Measurements from ENCODE around the gene MRPS7.
"Not testable (repeated sequence)": the region's sequence is repeated elsewhere in the genome, so short reads cannot be mapped to it uniquely, and the experiment has no call there.

MRPS7 gene

GRCh38 chr17:75267411-75268232 is 5.9 kb downstream of the MRPS7 start:
- Histone ChIP-seq H3K4me3 (no peak overlapping the region), H3K27ac (peak overlapping the region in 7 of 21 experiments; percentile 5 to 61 (median 34))

DNA sequence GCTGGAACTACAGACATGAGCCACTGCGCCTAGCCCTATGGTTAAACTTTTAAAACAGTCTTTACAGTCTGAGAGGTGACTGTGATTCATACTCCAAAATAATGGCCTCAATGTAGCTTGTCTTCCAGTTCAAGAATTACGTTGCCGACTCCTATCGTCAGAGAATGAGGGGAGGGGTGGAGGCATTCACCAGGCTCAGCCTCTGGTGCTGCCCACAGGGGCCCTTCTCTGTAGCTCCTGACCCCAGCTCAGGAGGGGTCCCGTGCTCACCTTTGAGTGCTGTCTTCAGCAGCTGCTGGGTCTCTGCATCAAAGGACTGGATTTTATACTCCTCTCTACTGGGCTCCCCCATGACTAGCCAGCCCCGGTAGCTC is 8.2 kb downstream of the MRPS7 start:
- Histone ChIP-seq H3K27ac (peak overlapping the region; percentile 67 to 97 (median 93)), H3K4me3 (peak overlapping the region; percentile 67 to 95 (median 84))

GRCh38 chr17:75270218-75270965 is 8.7 kb downstream of the MRPS7 start:
- Histone ChIP-seq H3K4me3 (peak overlapping the region; percentile 67 to 95 (median 84)), H3K27ac (peak overlapping the region; percentile 67 to 97 (median 93))

DNA sequence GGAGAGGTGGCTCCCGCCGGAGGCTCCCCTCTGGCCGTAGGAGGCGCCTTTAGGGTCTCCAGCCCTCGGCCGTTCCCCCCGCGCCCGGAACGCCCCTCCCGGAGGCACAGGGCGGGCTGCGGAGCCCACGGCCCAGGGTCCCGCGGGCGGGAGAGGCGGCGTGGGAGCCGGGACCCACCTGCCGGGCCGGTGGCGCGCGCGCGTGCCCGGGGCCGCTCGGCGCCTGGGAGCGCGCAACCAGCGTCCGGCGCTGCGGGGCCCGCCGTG is 9.2 kb downstream of the MRPS7 start, which contains the start of gene MIF4GD:
MIF4GD (minus strand) TSS at position 266 of the 267 bp plus-strand sequence. CDS start 1,036 bp downstream, outside the sequence.
- peak within 1 kb of the TSS; percentile 67 to 97 (median 93) for H3K27ac ChIP-seq
- peak within 1 kb of the TSS; percentile 67 to 95 (median 84) for H3K4me3 ChIP-seq

DNA sequence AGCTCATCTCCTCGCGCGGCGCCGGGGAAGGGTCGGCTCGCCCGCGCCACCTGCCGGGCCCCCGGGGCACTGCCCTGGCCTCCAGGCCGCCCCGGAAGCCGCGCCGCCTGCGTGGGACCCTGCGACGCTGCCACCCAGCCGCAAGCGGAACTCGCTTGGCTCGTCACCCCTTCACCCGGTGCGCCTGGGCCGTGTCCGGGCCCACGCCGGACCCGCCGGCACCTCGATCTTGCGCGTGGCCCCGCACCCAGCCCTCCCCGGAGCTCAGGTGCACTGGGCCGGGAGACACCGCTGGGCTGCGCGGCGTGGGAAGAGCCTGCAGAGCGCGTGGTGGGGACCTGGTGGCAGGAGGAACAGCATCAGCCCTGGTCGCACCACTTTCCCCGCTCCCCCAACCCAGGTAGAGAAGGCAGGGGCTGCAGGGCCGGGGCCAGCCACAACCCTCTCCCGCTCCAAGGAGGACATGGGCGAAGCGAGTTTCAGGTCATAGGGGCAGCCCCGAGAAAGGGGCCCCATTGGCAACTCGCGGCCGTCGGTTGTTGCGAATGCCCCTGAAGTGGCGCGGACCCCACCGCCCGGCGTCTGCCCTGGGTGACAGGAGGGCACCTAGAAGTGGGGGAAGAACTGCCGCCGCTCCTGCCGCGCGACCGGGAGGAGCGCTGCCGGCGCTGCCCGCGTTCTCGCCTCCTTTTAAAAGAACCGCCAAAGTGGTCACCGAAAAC is 9.7 kb downstream of the MRPS7 start:
- H3K4me3 ChIP-seq, result peak overlapping the region; percentile 67 to 95 (median 84)
- peak overlapping the region in 20 of 21 experiments; percentile 53 to 97 (median 87) for H3K27ac ChIP-seq

GRCh38 chr17:75271955-75272847 is 10.5 kb downstream of the MRPS7 start:
- peak overlapping the region in 19 of 21 experiments; percentile 2 to 97 (median 87) for H3K27ac ChIP-seq
- peak overlapping the region; percentile 67 to 95 (median 84) for H3K4me3 ChIP-seq

DNA sequence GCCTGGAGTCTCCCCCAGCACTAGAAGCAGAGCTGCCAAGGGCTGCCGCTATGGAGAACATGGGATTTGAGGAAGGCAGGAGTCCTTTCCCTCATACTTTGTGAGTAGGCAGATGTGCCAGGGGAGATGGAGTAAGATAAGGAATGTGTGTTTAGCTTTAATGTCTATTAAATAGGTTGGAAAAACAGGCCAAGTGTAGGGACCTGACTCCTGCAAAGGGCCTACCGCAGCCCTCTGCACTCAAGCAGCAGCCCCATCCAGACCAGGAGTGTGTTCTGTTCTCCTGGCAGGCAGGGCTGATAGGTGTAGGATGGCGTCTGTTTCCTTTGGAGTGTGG is 11.1 kb downstream of the MRPS7 start:
- peak overlapping the region in 4 of 21 experiments; percentile 2 to 96 (median 90) for H3K27ac ChIP-seq
- H3K4me3 ChIP-seq, result no peak overlapping the region

GRCh38 chr17:75273977-75274708 is 12.5 kb downstream of the MRPS7 start:
- H3K4me3 ChIP-seq, result no peak overlapping the region
- no peak overlapping the region for H3K27ac ChIP-seq

- H3K27ac ChIP-seq, result peak overlapping the region in 3 of 21 experiments; percentile 6 to 49 (median 24)
- H3K4me3 ChIP-seq, result no peak overlapping the region
These were observed 16.0 kb downstream of the MRPS7 start for GRCh38 chr17:75277664-75278071.

- H3K4me3 ChIP-seq, H3K27ac ChIP-seq: not testable (repeated sequence)
These were observed 18.5 kb downstream of the MRPS7 start for GRCh38 chr17:75280189-75280588.

GRCh38 chr17:75285123-75285522 is 23.4 kb downstream of the MRPS7 start:
- no peak overlapping the region for H3K4me3 ChIP-seq
- no peak overlapping the region for H3K27ac ChIP-seq

DNA sequence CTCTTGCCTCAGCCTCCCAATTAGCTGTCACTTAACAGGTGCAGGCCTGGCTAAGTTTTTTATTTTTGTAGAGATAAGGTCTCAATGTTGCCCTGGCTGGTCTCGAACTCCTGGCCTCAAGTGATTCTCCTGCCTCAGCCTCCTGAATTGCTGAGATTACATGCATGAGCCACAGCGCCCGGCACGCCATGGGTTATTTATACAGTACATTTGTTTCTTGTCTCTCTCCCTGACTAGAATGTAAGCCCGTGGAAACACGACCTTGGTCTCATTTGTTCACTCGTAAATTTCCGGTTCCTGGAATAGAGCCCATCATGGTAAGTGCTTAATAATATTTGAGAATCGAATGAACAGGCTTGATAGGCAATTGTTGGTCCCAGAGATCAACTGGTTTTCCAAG is 25.5 kb downstream of the MRPS7 start:
- H3K4me3 ChIP-seq, result no peak overlapping the region

GRCh38 chr17:75288359-75288758 is 26.7 kb downstream of the MRPS7 start:
- H3K27ac ChIP-seq, result peak overlapping the region in 13 of 21 experiments; percentile 36 to 98 (median 93)
- H3K4me3 ChIP-seq, result peak overlapping the region; percentile 43 to 87 (median 80)

More for the DNA sequence above, 25.5 kb downstream of the MRPS7 start:
- H3K27ac ChIP-seq, result no peak overlapping the region

- Histone ChIP-seq H3K27ac (peak overlapping the region; percentile 8 to 98 (median 91)), H3K4me3 (peak overlapping the region; percentile 43 to 87 (median 80))
These were observed 27.1 kb downstream of the MRPS7 start for GRCh38 chr17:75288770-75289114.

GRCh38 chr17:75289115-75289831 is 27.6 kb downstream of the MRPS7 start, which contains the start of gene SLC25A19:
Gene SLC25A19 (minus strand): TSS chr17:75289433. CDS start chr17:75286764, 2,669 bp downstream.
- Histone ChIP-seq H3K4me3 (peak within 1 kb of the TSS; percentile 43 to 87 (median 80)), H3K27ac (peak within 1 kb of the TSS; percentile 77 to 98 (median 93))

DNA sequence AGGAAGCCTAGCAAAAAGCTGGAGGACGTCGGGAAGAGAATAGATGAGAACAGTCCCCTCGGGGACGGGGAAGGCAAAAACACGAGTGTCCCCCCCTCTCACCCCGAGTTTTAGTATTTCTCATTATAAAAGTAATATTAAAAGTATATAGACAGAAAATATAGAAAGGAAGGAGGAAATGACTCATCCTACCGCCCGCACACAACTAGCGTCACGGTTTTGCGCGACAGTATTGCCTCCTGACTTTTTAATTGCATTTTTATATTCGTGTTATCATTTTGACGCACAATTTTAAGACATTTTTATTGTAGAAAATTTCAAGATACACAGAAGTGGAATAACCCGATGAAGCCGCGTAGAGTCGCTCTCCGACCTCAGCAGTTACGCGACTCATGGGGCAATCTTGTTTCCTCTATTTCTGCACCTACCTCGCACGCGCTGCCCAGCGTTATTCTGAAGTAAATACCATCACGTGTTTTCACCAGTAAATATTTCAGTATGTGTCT is 28.2 kb downstream of the MRPS7 start:
- H3K27ac ChIP-seq, result peak overlapping the region; percentile 77 to 98 (median 93)
- H3K4me3 ChIP-seq, result peak overlapping the region; percentile 43 to 87 (median 80)

DNA sequence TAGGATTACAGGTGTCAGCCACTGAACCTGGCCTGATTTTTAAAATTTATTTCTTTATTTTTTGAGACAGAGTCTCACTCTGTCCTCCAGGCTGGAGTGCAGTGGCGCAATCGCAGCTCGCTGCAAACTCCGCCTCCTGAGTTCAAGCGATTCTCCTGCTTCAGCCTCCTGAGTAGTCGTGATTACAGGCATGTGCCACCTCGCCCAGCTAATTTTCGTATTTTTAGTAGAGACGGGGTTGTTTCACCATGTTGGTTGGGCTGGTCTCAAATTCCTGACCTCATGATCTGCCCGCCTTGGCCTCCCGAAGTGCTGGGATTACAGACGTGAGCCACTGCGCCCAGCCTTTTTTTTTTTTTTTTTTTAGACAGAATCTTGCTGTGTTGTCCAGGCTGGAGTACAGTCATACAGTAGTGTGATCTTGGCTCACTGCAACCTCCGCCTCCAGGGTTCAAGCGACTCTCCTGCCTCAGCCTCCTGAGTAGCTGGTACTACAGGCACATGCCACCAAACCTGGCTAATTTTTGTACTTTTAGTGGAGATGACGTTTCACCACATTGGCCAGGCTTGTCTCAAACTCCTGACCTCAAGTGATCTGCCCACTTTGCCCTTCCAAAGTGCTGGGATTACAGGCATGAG is 31.2 kb downstream of the MRPS7 start:
- H3K4me3 ChIP-seq, result not testable (repeated sequence)
- H3K27ac ChIP-seq, result peak overlapping the region in 4 of 21 experiments; percentile 29 to 72 (median 54)
